HG03442 (cell line): ENCODE measurements around the gene PODN.

ENCODE experiments used
- ATAC-seq: cut with Tn5 transposase; IDR thresholded peaks from one replicate; pipeline ENCODE4 v1.9.1; 2021; ENCODE audit warnings: mild to moderate bottlenecking, moderate library complexity; ENCODE audit not compliant: unreplicated experiment

Gene PODN

DNA sequence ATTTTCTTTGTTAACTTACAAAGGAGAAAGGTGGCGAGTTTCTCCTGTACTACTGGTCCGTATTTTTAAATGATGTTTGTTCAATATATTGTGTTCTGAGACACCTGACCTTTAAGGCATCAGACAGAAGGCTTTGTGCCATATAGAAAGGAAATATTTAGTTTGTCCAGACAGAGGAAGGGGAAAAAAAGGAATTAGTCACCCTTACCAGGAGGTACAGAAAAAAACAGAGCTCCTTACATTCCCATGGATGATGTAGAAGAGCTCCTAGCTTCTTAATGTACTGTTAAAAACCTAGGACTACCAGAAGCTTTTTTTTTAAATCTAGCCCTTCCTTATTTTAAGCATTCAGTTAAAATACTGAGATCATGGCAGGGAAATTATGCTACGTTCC is 12.4 kb upstream of the PODN start:
- no peak for ATAC-seq

DNA sequence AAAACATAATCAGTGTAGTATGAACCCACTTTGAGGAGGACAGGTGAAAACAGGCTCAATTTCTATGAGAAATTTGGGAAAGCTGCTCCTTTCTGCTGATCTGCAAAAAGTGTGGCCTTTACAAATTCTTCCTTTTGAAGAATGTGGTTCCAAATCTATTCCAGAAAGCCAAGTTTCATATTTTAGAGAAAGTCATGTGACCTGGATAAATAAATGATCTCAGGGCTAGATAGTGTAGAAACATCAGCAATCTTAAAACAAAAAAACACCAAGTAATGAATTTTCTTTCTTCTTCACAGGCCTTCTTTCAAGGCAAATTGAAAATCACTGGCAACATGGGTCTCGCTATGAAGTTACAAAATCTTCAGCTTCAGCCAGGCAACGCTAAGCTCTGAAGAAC is 11.7 kb upstream of the PODN start:
- ATAC-seq: no peak

DNA sequence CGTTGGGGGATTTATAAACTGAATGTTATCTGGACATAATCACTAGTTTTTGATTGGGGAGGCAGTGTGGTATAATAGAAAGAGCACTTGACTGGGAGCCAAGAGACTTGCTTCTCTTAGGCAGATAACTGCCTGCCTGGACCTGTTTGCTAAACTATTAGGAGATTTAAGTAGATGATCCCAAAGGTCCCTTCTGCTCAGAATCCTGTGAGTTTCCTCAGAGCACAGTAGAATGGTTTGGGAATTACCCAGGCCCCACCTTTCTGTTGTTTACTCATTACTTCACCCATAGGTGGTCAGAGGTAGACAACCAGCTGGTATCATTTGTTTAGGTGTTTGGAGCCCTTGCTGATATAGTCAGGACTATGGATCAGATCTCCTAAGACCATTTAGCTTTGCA is 10.3 kb upstream of the PODN start:
- no peak for ATAC-seq

GRCh38 chr1:53057127-53057526 is 4.9 kb upstream of the PODN start:
- no peak for ATAC-seq

GRCh38 chr1:53060579-53060978 is 1.4 kb upstream of the PODN start:
- no peak for ATAC-seq

DNA sequence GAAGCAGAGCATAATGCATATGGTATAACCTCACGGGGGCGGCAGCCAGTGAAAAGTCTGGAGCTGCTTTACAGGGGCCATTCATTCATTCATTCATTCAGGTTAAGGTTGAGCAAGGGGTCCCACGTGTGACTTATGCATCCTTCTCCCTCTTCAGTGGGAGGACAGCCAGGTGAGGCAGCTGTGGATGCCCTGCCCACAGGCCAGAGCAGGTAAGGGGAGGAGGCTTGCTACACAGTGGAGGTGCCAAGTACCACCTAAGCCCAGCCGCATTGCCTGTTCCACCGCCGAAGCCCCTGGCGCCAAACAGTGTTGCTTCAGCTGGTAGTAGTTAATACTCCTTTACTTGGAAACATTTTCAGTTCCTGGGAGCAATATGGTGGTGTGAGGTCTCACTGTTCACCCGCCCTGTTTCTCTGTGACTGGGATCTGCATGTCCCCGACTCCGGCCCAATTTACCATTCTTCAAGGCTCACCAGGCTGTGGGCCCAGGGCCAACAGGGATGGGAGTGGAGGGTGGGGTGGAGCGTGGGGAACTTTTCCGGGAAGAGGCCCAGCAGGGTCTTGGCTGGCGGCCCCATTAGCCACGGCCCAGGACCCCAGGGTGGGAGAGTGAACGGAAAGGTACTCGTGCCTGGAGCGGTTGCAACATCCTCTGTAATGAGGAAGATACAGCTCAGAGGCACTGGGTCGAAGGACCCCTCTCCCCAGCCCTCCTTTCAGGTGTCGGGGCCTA is 722 bp upstream of the PODN start:
- no peak for ATAC-seq

- no peak for ATAC-seq
Observed at GRCh38 chr1:53062708-53063591, 937 bp downstream of the PODN start.

DNA sequence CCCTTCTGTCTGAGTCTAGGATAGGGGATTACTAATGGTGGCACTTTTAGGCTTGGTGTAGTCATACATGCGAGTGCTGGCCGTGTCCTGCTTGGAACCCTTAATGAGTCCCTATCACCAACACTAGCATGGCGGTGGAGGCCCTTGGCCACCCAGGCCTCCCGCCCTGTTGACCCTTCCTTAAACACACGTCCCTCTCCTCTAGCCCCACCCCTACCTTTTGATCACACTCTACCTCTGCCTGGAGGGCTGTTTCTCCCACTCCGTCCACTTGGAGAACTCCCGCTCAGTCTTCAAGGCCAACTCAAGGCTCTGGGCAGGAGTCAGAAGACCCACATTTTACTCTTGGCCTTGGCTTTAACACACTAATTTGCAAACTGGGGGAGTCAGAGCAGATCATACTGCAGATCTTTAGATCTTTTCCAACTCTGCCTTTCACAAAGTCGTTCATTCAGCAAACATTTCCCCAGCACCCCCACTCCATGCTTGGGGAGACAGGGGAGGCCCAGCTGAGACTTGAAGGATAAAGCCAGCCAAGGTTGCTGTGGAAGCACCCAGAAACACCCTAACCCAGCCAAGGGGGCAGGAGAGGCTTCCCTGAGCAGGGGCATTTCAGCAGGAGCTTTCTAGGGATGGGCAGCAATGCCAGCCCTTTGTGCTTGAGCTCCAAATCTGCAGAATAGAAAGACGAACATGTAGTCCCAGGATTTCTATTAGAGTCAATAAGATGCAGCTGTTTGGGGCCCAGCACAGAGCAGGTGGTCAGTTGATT is 1.9 kb downstream of the PODN start:
- ATAC-seq: no peak

- ATAC-seq: no peak
Observed at GRCh38 chr1:53065391-53065790, 3.4 kb downstream of the PODN start.

DNA sequence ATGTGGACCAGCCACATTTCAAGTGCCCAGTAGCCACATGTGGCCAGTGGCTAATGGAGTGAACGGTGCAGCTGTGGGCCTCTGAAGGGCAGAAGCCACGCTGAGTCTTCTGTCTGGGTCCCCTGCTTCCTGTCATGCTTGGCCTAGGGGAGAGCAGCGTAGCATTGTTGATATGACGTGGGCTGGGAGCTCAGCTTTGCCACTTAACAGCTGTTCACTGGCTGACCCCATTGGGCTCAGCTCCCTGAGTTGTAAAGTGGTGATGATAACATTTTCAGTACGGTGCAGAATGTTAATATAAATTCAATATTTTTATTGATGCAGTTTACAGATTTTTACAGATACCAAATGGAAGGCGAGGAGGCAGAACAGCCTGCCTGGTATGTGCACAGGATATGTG is 4.5 kb downstream of the PODN start:
- ATAC-seq: no peak

- no peak for ATAC-seq
Observed at GRCh38 chr1:53066891-53067738, 5.1 kb downstream of the PODN start.

GRCh38 chr1:53067886-53068285 is 5.9 kb downstream of the PODN start:
- ATAC-seq: no peak

DNA sequence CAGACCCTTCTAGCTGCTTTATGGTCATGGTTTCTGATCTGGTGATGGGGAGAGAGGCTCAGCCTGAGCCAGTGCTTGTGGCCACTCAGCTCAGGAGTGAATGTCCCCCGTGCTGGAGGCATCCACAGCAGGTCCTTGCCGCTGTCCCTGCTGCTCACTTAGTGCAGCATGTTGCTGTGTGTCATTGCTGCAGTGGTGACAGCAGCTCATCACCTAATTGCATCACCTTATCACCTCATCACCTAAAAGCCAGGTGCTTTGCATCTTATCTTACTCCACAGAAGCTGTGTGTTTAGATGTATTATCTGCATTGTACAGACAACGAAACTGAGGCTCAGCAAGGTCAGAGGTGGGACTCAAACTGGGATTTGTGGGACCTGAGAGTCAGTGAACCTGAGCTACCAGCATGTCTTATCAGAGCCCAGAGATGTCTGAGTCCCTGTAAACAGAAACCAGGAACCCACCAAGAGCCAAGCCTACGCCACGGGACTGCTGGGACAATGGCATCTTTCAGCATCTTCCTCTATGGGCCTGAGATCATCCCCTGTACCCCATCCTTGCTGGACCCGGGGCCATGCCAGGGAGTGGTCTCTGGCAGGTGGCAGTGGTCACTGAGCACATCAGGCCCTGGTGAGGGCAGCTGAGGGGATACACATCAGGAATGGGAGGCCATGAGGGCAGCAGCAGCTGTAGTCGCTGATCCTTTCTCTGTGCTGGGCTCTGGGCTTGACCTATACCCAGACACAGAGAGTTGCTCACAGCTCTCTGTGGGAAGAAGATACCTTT is 6.5 kb downstream of the PODN start:
- no peak for ATAC-seq

- ATAC-seq: no peak
Observed at GRCh38 chr1:53069265-53069662, 7.3 kb downstream of the PODN start.

DNA sequence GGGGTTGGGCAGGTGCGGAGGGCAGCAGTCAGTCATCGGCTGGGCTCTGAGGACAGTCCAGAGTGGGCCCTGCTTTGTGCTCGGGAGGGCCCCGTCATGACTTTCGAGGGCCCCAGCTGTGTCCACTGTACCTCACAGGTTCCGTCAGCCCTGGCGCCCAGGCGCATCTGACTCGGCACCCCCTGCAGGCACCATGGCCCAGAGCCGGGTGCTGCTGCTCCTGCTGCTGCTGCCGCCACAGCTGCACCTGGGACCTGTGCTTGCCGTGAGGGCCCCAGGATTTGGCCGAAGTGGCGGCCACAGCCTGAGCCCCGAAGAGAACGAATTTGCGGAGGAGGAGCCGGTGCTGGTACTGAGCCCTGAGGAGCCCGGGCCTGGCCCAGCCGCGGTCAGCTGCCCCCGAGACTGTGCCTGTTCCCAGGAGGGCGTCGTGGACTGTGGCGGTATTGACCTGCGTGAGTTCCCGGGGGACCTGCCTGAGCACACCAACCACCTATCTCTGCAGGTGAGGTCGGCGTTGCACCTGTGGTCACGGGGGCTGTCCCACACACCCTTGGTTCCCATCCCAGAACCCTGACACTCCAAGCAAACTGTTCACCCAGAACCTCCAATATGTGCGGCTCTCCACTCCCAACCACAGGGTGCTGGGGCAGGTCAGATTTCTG is 7.8 kb downstream of the PODN start:
- ATAC-seq: no peak

DNA sequence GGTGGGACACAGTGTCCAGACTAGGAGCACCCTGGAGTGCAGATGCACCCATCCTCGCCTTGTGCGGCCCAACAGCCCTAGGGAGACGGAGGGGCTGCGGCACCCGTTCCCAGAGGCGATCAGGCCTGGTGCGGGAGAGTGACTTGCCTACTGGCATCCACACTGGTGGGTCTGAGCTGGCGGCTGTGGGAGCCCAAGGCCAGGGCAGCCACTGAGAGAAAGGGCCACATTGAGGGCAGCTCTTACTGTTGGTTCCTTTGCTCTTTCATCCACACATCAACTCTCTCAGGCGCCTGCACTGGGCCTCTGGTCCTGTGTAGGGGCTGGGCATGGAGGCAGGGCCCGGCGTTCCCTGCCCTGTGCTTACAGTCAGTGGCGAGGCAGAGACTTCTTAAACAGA is 8.6 kb downstream of the PODN start:
- ATAC-seq: no peak

- ATAC-seq: no peak
Observed at GRCh38 chr1:53071167-53071865, 9.3 kb downstream of the PODN start.

- ATAC-seq: no peak
Observed at GRCh38 chr1:53071915-53072314, 9.9 kb downstream of the PODN start.

GRCh38 chr1:53073287-53073686 is 11.3 kb downstream of the PODN start:
- ATAC-seq: no peak
